Activated naive CD8-positive, alpha-beta T cell treated with anti-CD3 and anti-CD28 coated beads for 36 hours (primary cell): ENCODE results near the gene GULP1. TPM values are rescaled to one million over a fixed set of nuclear protein-coding genes. Genes with fewer than 3 reads are reported as not detected.

ENCODE experiments used
- DNase-seq: peaks from one replicate; pipeline ENCODE4 v3.0.0; 2021
- H3K27ac Mint-ChIP-seq: one replicate; pipeline ENCODE4 v1.8.0; 2022; ENCODE audit warnings: mild to moderate bottlenecking, moderate library complexity, mixed read lengths
- H3K27me3 Mint-ChIP-seq: one replicate; pipeline ENCODE4 v1.8.0; 2022; ENCODE audit warnings: mild to moderate bottlenecking, mixed read lengths
- H3K36me3 Mint-ChIP-seq: one replicate; pipeline ENCODE4 v1.8.0; 2021; ENCODE audit warnings: mild to moderate bottlenecking, mixed read lengths
- H3K4me1 Mint-ChIP-seq: one replicate; pipeline ENCODE4 v1.8.0; 2021; ENCODE audit warnings: mixed read lengths
- H3K4me3 Mint-ChIP-seq: one replicate; pipeline ENCODE4 v1.8.0; 2022; ENCODE audit warnings: mild to moderate bottlenecking, moderate library complexity, mixed read lengths
- H3K9me3 Mint-ChIP-seq: one replicate; pipeline ENCODE4 v1.8.0; 2022; ENCODE audit warnings: mixed read lengths
- total RNA-seq, 2 experiments: library from RNA; stranded (reverse); gene quantifications; one replicate each; pipeline ENCODE4 v1.2.3, GENCODE V29; 2021

The GULP1 gene
- total RNA-seq, 2 experiments from 2014 or later = not detected

DNA sequence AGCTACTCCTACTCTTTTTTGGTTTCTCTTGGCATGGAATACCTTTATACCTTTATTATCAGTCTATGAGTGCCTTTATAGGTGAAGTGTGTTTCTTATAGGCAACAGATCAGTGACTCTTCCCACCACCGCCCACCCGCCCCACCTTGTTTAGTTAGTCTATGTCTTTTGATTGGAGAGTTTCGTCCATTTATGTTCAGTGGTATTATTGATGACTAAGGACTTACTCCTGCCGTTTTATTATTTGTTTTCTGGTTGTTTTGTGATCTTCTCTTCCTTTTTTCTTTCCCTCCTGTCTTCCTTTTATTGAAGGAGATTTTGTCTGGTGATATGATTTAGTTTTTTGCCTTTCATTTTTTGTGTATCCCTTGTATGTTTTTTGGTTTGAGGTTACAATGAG, 179.5 kb downstream of the GULP1 start:
- Mint-ChIP-seq H3K9me3 (no peaks in the 10 kb centered on the region), H3K4me1 (no peaks in the 10 kb centered on the region), H3K27ac (no peak overlapping the region), H3K4me3 (no peak overlapping the region), H3K36me3 (no peaks in the 10 kb centered on the region), H3K27me3 (no peaks in the 10 kb centered on the region)
- DNase-seq = no peak

DNA sequence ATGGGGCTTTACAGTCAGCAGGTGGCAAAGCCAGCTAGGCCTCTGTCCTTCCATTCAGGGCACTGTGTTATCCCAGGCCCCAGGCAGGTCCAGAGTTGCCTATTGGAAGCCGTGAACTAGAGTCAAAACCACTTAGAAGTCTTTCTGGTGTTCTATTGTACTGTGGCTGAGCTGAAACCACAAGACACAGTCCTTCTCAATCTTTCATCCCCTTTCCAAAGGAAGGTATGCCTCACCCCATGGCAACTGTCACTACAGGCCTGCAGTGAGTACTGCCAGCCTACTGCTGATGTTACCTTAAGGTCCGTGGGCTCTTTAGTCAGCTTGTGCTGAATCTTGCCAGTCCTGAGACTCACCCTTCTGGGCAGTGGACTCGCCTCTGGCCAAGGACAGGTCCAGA, 181.6 kb downstream of the GULP1 start:
- H3K27ac Mint-ChIP-seq = no peak overlapping the region
- H3K9me3 Mint-ChIP-seq = no peaks in the 10 kb centered on the region
- no peaks in the 10 kb centered on the region for H3K27me3 Mint-ChIP-seq
- no peaks in the 10 kb centered on the region for H3K36me3 Mint-ChIP-seq
- no peak for DNase-seq
- H3K4me1 Mint-ChIP-seq = no peaks in the 10 kb centered on the region
- no peak overlapping the region for H3K4me3 Mint-ChIP-seq

DNA sequence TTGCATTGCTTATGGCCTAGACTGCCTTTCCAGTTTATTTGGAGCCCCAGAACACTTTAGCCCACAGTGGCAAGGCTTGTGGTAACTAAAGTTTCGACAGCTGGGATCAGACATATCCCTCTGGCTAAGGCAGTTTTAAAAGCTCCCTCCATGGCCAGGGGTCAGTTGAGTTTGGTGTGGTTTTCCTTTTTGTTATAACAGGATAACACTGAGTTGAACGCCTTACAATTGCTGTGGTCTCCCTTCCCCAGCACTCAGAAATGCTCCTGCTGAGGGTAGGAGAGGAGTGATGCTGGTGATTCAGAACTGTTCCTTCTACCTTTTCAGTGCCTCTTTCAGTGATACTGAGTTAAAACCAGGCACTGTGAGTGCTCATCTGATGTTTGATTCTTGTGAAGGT, 182.6 kb downstream of the GULP1 start:
- H3K4me3 Mint-ChIP-seq = no peak overlapping the region
- no peaks in the 10 kb centered on the region for H3K9me3 Mint-ChIP-seq
- no peak for DNase-seq
- H3K27ac Mint-ChIP-seq = no peak overlapping the region
- no peaks in the 10 kb centered on the region for H3K36me3 Mint-ChIP-seq
- H3K4me1 Mint-ChIP-seq = no peaks in the 10 kb centered on the region
- H3K27me3 Mint-ChIP-seq = no peaks in the 10 kb centered on the region

DNA sequence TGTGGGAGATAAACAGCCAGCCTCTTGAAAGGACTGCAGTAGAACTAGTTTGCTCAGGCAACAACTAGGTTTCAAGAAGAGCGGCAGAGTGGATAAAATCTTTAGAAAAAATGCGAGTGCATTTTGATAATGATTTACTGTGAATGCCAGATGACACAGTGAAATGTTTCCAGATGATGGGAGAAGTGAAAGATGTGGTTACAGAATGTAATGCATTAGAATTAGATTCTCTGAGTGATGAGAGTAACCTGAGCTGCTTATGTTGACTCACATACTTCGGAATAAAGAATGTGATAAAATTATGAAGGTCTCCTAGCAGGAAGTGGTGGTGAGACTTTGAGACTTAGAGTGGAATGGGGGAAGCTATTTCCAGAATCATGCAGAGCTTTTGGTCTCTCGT, 184.3 kb downstream of the GULP1 start:
- Mint-ChIP-seq H3K36me3 (no peaks in the 10 kb centered on the region), H3K4me1 (no peaks in the 10 kb centered on the region), H3K27me3 (no peaks in the 10 kb centered on the region), H3K4me3 (no peak overlapping the region), H3K9me3 (no peaks in the 10 kb centered on the region), H3K27ac (no peak overlapping the region)
- DNase-seq = no peak

DNA sequence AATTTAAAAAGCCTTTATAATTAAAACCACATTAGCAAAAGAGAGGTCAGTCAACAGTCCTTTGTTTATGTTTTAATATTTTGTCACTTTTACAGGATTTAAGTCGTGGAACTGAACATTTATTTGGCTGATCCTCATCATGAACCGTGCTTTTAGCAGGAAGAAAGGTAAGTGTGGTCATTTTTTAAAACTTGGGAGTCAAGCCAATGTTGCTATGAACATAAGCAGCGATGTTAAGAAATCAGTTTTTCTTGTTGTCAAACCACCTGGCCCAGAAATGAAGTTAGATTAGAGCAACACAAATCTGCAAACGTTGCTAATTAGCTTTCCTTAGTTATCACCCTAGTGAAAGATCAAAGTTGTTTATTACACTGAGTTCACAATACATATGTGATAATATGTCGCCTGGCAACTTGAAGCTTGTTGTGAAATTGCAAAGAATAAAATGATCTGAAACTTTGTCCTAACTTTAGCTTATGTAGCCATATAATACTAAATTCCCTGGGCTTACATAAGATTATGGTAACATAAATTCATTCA, 186.0 kb downstream of the GULP1 start:
- H3K9me3 Mint-ChIP-seq = no peaks in the 10 kb centered on the region
- no peaks in the 10 kb centered on the region for H3K36me3 Mint-ChIP-seq
- no peaks in the 10 kb centered on the region for H3K27me3 Mint-ChIP-seq
- no peaks in the 10 kb centered on the region for H3K4me1 Mint-ChIP-seq
- no peak overlapping the region for H3K4me3 Mint-ChIP-seq
- no peak for DNase-seq
- H3K27ac Mint-ChIP-seq = no peak overlapping the region

DNA sequence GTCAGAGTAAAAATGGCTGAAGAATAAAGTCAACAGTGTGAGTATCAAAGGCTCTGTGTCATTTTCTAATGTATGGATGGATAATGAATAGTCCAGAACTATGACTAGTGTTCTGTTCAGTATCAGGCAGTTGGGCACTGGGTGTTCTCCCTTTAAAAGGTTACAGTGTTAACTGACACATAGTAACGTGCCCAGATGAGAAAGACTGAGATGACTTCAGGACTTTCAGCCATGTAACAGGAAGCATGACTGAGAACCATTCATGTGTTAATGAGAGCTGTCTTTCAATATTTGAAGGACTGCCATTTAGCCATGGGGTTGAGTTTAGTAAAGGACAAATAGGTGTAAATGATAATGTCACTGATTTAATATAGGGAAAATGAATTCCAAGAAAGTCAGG, 187.1 kb downstream of the GULP1 start:
- H3K27ac Mint-ChIP-seq = no peak overlapping the region
- no peak overlapping the region for H3K4me3 Mint-ChIP-seq
- no peaks in the 10 kb centered on the region for H3K36me3 Mint-ChIP-seq
- no peaks in the 10 kb centered on the region for H3K27me3 Mint-ChIP-seq
- no peaks in the 10 kb centered on the region for H3K4me1 Mint-ChIP-seq
- no peak for DNase-seq
- no peaks in the 10 kb centered on the region for H3K9me3 Mint-ChIP-seq

DNA sequence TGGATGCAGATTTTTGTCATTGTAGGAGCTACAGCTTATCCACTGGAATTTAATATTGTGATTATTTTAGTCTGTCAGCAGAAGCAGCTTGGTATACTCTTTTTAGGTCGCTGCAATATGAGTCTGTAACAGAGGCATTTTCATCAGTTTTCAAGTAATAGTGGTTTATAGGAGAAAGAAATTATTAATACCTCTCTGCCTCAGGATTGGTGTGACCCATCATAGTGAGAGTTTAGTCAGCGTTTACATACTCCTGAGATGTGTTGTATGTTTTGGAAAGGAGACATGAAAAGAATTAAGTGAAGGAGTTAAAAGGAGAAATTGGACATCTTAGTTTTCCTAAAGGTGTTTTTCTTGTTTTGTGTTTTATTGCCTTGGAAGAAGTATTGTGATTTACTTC, 189.8 kb downstream of the GULP1 start:
- H3K4me3 Mint-ChIP-seq = no peak overlapping the region
- no peaks in the 10 kb centered on the region for H3K4me1 Mint-ChIP-seq
- DNase-seq = no peak
- H3K9me3 Mint-ChIP-seq = no peaks in the 10 kb centered on the region
- no peaks in the 10 kb centered on the region for H3K36me3 Mint-ChIP-seq
- no peaks in the 10 kb centered on the region for H3K27me3 Mint-ChIP-seq
- H3K27ac Mint-ChIP-seq = no peak overlapping the region

DNA sequence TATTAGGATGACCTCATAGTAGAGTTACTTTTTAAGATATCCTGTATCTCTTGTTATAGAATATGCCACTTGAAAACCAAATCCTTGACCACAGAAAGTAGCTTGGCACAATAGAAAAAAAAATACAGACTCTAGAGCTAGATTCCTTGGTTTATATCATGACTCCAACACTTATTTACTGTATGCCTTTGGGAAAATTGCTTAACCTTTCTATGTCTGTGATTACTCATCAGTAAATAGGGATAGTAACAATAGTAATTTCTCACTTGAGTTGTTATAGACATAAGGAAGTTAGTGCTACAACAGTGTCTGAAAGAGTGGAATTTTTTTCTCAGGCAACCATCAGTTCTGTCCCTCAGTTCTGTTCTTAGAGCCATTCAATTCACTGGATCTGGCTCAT, 193.8 kb downstream of the GULP1 start:
- Mint-ChIP-seq H3K4me1 (no peaks in the 10 kb centered on the region), H3K27ac (no peak overlapping the region), H3K9me3 (no peaks in the 10 kb centered on the region), H3K27me3 (no peaks in the 10 kb centered on the region), H3K4me3 (no peak overlapping the region), H3K36me3 (no peaks in the 10 kb centered on the region)
- DNase-seq = no peak

DNA sequence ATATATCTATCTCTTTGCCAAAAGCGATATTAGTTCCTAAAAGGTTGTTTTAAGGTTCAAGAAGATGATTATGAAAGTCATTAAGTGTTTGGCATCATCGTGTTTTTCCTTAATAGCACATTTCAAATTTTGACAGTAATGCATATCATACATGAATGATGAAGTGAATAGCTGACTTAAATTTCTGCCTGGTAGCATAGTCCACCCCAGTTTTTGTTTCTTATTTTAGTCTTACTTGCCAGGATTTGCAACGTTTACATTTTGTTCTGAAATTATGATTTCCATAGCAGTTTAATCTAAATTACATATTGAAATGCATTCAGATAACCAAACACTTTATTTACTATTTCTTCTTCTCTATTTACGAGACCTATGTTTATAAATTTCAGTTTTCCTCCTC, 201.1 kb downstream of the GULP1 start:
- DNase-seq = no peak
- Mint-ChIP-seq H3K27ac (no peak overlapping the region), H3K4me1 (no peaks in the 10 kb centered on the region), H3K9me3 (no peaks in the 10 kb centered on the region), H3K36me3 (no peaks in the 10 kb centered on the region), H3K4me3 (no peak overlapping the region), H3K27me3 (no peaks in the 10 kb centered on the region)

DNA sequence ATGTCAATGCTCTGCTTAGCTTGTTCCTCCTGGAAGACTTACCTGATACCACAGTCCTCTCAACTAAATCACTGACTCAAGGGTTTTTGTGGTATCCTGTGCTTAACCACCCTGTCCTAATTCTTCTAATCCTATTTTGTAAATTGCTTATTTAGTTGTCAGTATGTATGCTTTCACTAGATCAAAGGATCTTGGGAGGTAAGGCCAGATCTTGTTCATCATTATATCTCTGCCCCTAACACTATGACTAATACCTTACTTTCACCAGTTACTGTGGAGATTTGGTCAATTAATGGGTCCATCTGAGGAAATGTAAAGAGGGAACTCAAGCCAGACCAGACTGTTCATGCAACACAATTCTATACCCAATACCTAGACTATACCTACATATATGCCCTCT, 203.2 kb downstream of the GULP1 start:
- no peak overlapping the region for H3K4me3 Mint-ChIP-seq

DNA sequence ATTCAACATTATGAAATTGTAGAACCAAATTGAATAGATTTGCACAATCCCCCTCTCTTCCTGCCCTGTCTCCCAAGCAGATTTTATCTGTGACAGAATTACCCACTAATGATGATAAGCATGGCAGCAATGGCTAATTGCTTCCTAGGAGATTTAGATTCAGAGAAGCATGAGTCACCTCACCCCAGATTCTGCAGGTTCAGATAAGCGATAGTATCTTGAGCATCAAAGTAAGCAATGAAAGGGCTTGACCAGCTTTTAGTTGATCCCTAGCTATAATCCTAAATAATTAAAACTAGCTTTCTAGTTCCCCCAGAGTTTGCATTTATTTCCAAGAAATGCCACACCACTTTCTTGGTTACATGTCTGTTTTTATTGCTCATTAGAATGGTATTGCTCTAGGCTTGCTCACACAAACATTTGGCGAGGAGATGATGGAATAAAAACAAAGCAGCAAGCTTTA, 204.3 kb downstream of the GULP1 start:
- H3K4me1 Mint-ChIP-seq = no peaks in the 10 kb centered on the region
- DNase-seq = no peak
- H3K9me3 Mint-ChIP-seq = no peaks in the 10 kb centered on the region
- H3K36me3 Mint-ChIP-seq = no peaks in the 10 kb centered on the region
- no peak overlapping the region for H3K4me3 Mint-ChIP-seq
- H3K27ac Mint-ChIP-seq = no peak overlapping the region
- H3K27me3 Mint-ChIP-seq = peaks cover under 1% of the 10 kb centered on the region

More for the DNA sequence above, 203.2 kb downstream of the GULP1 start:
- Mint-ChIP-seq H3K27me3 (no peaks in the 10 kb centered on the region), H3K4me1 (no peaks in the 10 kb centered on the region), H3K27ac (no peak overlapping the region), H3K9me3 (no peaks in the 10 kb centered on the region), H3K36me3 (no peaks in the 10 kb centered on the region)
- DNase-seq = no peak

DNA sequence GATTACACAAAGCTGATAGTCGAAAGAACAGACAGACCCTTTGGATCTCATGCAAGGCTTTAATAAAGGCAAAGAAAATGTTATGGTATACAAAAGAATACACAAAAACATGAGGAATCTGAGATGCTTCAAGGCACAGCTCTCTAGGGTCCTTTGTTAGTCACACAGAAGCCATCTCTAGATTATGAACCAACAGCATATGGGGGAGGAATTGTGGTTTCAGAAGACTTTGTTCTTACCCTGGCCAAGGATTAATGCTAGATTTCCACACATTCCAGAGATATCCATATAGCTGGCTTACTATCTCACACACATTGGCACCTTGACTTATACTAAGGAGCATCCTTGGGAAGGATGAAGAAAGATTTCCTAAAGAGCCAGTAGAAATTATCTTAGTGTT, 206.1 kb downstream of the GULP1 start:
- H3K36me3 Mint-ChIP-seq = no peaks in the 10 kb centered on the region

DNA sequence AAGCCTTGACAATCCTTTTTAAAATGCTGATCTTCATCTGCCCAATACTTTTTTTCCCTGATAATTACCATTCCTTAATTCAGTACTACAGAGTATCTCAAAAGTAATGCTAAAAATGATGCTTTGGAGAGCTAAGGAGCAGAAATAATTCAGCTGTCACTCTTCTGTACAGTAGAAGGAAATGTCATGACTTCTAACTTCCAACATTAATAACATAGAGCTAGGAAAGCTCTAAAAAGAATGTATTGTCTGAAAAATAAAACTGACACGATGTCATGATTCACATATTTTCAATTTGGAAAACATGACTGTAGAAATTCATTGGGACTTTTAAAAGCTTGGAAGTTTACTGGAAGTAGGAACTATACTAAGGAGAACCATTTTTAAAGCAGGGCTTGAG, 212.3 kb downstream of the GULP1 start:
- H3K9me3 Mint-ChIP-seq = no peaks in the 10 kb centered on the region
- no peak for DNase-seq
- no peak overlapping the region for H3K27ac Mint-ChIP-seq
- no peaks in the 10 kb centered on the region for H3K36me3 Mint-ChIP-seq
- H3K27me3 Mint-ChIP-seq = peaks cover 14% of the 10 kb centered on the region
- no peak overlapping the region for H3K4me3 Mint-ChIP-seq
- H3K4me1 Mint-ChIP-seq = no peaks in the 10 kb centered on the region

More for the DNA sequence above, 206.1 kb downstream of the GULP1 start:
- Mint-ChIP-seq H3K27ac (no peak overlapping the region), H3K4me1 (no peaks in the 10 kb centered on the region), H3K27me3 (peaks cover 9% of the 10 kb centered on the region), H3K4me3 (no peak overlapping the region), H3K9me3 (no peaks in the 10 kb centered on the region)
- no peak for DNase-seq

DNA sequence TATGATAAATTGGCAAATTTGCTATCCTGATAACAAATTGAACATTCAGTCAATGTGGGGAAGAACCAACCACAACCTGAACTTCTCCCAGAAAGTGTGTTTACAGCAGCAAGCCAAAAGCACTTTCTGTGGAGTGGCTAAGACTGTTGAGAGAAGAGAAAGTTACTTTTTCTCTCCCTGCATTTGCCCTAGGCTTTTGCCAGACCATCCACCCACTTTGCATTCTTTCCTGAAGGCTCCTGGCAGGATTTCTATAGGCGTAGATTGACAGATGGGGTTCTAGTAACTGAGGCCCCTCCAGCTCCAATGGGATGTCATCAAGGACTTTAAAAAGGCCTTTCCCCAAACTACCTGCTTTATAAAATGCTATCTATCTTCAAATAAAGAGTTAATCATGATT, 215.2 kb downstream of the GULP1 start:
- H3K4me3 Mint-ChIP-seq = no peak overlapping the region
- DNase-seq = no peak
- peaks cover 8% of the 10 kb centered on the region for H3K27me3 Mint-ChIP-seq
- H3K36me3 Mint-ChIP-seq = no peaks in the 10 kb centered on the region
- no peaks in the 10 kb centered on the region for H3K4me1 Mint-ChIP-seq
- no peak overlapping the region for H3K27ac Mint-ChIP-seq
- H3K9me3 Mint-ChIP-seq = no peaks in the 10 kb centered on the region

DNA sequence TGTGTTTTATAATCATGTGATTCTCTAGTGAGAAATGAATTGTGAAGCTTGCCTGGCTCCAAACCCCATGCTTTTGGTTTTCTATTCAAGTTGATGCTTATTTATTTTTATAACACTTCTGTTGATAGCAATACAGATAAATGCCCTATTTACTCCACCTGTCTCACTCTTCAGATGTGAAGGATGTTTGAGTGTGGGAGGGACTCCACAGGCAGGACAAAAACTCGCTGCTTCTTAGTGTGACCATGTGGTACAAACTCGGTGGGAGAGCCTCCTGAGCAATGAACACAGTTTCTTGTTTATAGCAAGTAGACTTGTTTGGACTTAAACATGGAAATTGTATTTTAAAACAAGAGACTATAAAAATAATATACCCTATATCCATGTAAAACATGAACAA, 219.7 kb downstream of the GULP1 start:
- Mint-ChIP-seq H3K27me3 (peaks cover 5% of the 10 kb centered on the region), H3K27ac (no peak overlapping the region), H3K4me1 (no peaks in the 10 kb centered on the region), H3K36me3 (no peaks in the 10 kb centered on the region), H3K4me3 (no peak overlapping the region), H3K9me3 (no peaks in the 10 kb centered on the region)
- no peak for DNase-seq

DNA sequence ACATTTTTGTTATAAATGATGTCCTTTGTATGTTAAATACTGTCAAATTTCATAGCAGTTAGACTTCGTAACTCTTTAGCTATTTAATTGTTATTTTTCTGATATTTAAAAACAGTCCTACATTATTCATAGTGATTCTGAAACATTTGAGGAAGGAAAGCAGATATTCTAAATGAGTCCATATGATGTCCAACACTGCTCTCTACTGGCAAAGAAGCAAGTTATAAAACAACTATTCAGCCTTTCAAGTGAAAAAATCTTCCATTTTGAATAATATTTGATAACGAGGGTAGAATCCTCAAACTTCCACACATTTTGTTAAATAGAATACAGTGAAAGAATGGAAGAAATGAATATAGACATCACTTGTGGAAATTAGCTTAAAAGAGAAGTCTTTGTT, 220.8 kb downstream of the GULP1 start:
- H3K4me3 Mint-ChIP-seq = no peak overlapping the region
- no peaks in the 10 kb centered on the region for H3K4me1 Mint-ChIP-seq
- no peaks in the 10 kb centered on the region for H3K36me3 Mint-ChIP-seq
- no peak for DNase-seq
- no peaks in the 10 kb centered on the region for H3K27me3 Mint-ChIP-seq
- H3K9me3 Mint-ChIP-seq = no peaks in the 10 kb centered on the region
- H3K27ac Mint-ChIP-seq = no peak overlapping the region

DNA sequence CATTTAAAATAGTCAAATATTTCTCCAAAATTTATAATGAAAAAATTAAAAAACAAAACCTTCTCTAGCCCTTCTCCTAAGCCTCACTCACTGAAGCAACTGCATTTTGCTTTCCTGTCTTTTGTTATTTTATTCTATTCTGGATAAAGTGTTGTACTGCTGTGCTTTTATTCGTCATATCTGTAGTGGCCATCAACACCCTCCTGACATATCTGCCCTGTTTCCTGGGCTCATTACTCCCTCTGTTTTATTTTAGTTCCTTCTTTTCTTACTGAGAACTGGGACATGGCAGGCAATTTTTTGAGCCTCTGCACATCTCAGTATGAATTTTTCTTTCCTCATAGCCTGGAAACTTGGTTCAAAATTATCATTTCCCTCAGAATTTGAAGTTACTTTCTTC, 224.2 kb downstream of the GULP1 start:
- no peaks in the 10 kb centered on the region for H3K9me3 Mint-ChIP-seq
- no peak overlapping the region for H3K27ac Mint-ChIP-seq
- peaks cover 7% of the 10 kb centered on the region for H3K27me3 Mint-ChIP-seq
- H3K36me3 Mint-ChIP-seq = no peaks in the 10 kb centered on the region
- no peaks in the 10 kb centered on the region for H3K4me1 Mint-ChIP-seq
- no peak for DNase-seq
- no peak overlapping the region for H3K4me3 Mint-ChIP-seq
